Measurements from ENCODE around the gene ABR.

ABR gene

DNA sequence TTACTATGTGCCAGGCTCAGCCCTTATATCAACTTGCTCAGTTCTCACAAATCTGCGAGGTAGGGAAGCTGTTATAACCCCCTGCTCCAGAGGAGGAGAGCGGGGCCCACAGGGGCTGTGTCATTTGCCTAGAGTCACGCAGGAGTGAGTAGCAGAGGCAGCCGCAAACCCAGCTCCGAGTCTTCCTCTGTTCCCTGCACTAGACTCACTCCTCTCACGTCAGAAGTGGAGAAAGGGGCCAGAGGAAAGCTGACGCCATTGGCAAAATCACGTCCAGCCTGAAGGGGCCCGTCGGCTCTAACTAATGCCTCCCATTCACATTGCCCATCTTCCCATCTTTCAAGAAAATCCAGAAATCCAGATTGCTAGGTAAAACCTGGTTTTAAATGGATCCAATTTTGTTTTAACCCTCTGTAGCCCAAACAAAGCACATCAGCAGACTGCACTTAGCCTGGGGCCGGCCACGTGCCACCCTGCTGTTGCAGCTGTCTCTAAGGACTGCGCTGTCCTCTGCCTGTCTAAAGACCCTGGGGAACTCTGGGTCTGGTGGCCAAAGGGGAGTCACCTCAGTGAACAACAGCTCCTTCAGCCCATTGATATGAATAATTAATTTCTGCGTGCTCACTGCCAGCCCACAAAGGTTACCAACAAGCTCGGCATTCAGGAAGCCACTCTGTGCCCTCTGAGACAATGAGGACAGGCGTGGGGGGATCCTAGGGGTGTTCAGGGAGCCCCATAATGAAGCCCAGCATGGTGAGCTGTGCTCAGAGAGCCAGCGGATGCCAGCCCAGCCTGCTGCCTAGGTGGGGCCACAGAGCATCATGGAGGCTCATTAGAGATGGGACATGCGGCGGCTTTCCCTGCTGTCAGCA lies 36.7 kb upstream of the ABR start:
- Histone ChIP-seq H3K27me3 (ENCODE audit: insufficient read depth, poor library complexity, severe bottlenecking) (no peaks in the 10 kb centered on the region), H3K27ac (replicated peaks) (no peak overlapping the region), H3K4me3 (replicated peaks; ENCODE audit: insufficient read depth, low read length) (no peak overlapping the region)
- no peak for DNase-seq (ENCODE audit: low read depth in 1 of 2, low spot score in 1 of 2)
- TF ChIP-seq, protein P1, sequence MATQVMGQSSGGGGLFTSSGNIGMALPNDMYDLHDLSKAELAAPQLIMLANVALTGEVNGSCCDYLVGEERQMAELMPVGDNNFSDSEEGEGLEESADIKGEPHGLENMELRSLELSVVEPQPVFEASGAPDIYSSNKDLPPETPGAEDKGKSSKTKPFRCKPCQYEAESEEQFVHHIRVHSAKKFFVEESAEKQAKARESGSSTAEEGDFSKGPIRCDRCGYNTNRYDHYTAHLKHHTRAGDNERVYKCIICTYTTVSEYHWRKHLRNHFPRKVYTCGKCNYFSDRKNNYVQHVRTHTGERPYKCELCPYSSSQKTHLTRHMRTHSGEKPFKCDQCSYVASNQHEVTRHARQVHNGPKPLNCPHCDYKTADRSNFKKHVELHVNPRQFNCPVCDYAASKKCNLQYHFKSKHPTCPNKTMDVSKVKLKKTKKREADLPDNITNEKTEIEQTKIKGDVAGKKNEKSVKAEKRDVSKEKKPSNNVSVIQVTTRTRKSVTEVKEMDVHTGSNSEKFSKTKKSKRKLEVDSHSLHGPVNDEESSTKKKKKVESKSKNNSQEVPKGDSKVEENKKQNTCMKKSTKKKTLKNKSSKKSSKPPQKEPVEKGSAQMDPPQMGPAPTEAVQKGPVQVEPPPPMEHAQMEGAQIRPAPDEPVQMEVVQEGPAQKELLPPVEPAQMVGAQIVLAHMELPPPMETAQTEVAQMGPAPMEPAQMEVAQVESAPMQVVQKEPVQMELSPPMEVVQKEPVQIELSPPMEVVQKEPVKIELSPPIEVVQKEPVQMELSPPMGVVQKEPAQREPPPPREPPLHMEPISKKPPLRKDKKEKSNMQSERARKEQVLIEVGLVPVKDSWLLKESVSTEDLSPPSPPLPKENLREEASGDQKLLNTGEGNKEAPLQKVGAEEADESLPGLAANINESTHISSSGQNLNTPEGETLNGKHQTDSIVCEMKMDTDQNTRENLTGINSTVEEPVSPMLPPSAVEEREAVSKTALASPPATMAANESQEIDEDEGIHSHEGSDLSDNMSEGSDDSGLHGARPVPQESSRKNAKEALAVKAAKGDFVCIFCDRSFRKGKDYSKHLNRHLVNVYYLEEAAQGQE (IDR thresholded peaks at IDR 0.05; ENCODE audit: insufficient replicate concordance, low read depth) = no peak
- TF ChIP-seq SPI1 (IDR thresholded peaks at IDR 0.05; ENCODE audit: borderline replicate concordance, low read depth) (no peak), GABPA (IDR thresholded peaks at IDR 0.05; ENCODE audit: low read depth) (no peak), POLR2AphosphoS5 (IDR thresholded peaks at IDR 0.05; ENCODE audit: low read depth) (no peak)
- TF ChIP-seq, protein P2, sequence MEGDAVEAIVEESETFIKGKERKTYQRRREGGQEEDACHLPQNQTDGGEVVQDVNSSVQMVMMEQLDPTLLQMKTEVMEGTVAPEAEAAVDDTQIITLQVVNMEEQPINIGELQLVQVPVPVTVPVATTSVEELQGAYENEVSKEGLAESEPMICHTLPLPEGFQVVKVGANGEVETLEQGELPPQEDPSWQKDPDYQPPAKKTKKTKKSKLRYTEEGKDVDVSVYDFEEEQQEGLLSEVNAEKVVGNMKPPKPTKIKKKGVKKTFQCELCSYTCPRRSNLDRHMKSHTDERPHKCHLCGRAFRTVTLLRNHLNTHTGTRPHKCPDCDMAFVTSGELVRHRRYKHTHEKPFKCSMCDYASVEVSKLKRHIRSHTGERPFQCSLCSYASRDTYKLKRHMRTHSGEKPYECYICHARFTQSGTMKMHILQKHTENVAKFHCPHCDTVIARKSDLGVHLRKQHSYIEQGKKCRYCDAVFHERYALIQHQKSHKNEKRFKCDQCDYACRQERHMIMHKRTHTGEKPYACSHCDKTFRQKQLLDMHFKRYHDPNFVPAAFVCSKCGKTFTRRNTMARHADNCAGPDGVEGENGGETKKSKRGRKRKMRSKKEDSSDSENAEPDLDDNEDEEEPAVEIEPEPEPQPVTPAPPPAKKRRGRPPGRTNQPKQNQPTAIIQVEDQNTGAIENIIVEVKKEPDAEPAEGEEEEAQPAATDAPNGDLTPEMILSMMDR (IDR thresholded peaks at IDR 0.05; ENCODE audit: insufficient read depth, low read length) = no peak

DNA sequence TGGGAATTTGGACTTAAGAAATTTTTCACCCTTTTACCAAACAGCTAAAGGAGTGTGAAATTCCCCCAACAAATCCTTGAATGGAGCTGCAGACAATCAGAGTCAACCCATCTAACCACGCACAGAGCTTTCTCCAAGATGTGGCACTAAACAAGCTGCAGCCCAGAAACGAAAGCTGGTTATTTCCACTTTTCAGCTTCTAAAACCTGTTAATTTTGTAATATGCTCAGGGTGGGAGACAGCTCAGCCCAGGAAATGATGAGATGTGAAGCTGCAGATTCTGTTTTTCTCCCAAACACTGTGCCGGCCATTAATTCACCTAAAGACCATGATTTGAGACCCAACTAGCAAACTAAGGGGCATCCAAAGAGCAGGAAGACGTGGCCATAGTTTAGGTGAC lies 33.2 kb upstream of the ABR start:
- Histone ChIP-seq H3K27ac (replicated peaks) (no peak overlapping the region), H3K27me3 (ENCODE audit: insufficient read depth, poor library complexity, severe bottlenecking) (no peaks in the 10 kb centered on the region), H3K4me3 (replicated peaks; ENCODE audit: insufficient read depth, low read length) (no peak overlapping the region)
- TF ChIP-seq POLR2AphosphoS5 (IDR thresholded peaks at IDR 0.05; ENCODE audit: low read depth) (no peak), GABPA (IDR thresholded peaks at IDR 0.05; ENCODE audit: low read depth) (no peak), SPI1 (IDR thresholded peaks at IDR 0.05; ENCODE audit: borderline replicate concordance, low read depth) (no peak)
- TF ChIP-seq, protein P2 (IDR thresholded peaks at IDR 0.05; ENCODE audit: insufficient read depth, low read length) = no peak
- TF ChIP-seq, protein P1 (IDR thresholded peaks at IDR 0.05; ENCODE audit: insufficient replicate concordance, low read depth) = no peak
- DNase-seq (ENCODE audit: low read depth in 1 of 2, low spot score in 1 of 2) = no peak

DNA sequence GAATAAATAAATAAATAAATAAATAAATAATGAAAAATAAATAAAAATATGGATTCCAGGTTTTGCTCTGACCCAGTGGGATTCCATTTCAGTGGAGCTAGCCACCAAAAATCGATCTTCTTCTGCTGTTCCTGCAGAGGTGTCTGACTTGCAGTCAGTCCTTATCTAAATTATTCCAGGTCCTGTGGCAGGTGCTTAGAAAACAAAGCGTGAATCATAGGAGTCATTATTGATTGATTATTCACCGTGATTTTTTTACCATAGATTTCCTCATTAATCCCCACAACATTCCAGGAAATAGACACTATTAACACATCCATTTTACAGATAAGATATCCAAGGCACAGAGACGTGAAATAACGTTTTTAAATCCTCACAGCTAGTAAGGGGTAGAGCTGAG lies 31.5 kb upstream of the ABR start:
- Histone ChIP-seq H3K27me3 (ENCODE audit: insufficient read depth, poor library complexity, severe bottlenecking) (no peaks in the 10 kb centered on the region), H3K27ac (replicated peaks) (no peak overlapping the region), H3K4me3 (replicated peaks; ENCODE audit: insufficient read depth, low read length) (no peak overlapping the region)
- no peak for TF ChIP-seq POLR2AphosphoS5 (IDR thresholded peaks at IDR 0.05; ENCODE audit: low read depth)
- DNase-seq (ENCODE audit: low read depth in 1 of 2, low spot score in 1 of 2) = no peak

DNA sequence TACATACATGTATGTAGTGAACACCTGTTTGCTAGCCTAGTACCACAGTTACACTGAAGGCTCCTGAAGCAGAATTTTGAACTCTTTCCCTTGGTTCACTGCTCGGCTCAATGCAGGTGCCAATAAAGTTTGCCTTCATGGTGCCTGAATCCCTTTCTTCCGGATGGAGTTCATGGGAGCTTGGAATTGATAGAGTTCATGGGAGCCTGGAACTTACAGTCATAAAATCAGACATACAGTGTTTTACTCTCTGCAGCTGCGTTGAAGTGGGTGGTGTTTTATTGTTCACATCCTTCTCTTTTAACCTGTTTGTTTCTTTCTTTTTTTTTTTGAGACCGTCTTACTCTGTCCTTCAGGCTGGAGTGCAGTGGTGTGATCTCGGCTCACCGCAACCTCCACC lies 29.2 kb upstream of the ABR start:
- Histone ChIP-seq H3K27ac (replicated peaks) (no peak overlapping the region), H3K27me3 (ENCODE audit: insufficient read depth, poor library complexity, severe bottlenecking) (no peaks in the 10 kb centered on the region), H3K4me3 (replicated peaks; ENCODE audit: insufficient read depth, low read length) (no peak overlapping the region)
- DNase-seq (ENCODE audit: low read depth in 1 of 2, low spot score in 1 of 2) = no peak
- TF ChIP-seq, protein P2 (IDR thresholded peaks at IDR 0.05; ENCODE audit: insufficient read depth, low read length) = no peak
- TF ChIP-seq POLR2AphosphoS5 (IDR thresholded peaks at IDR 0.05; ENCODE audit: low read depth) = no peak
- TF ChIP-seq SPI1 (IDR thresholded peaks at IDR 0.05; ENCODE audit: borderline replicate concordance, low read depth) = no peak
- TF ChIP-seq, protein P1 (IDR thresholded peaks at IDR 0.05; ENCODE audit: insufficient replicate concordance, low read depth) = no peak
- TF ChIP-seq GABPA (IDR thresholded peaks at IDR 0.05; ENCODE audit: low read depth) = no peak

Data from HL-60 (cell line).